Measurements from ENCODE around the gene VAV3. TPM values are rescaled to one million over a fixed set of nuclear protein-coding genes. Genes with fewer than 3 reads are reported as not detected.
"Not testable (repeated sequence)": the region's sequence is repeated elsewhere in the genome, so short reads cannot be mapped to it uniquely, and the experiment has no call there.

VAV3 gene
- total RNA-seq, 2 experiments from 2014 or later = 1.3 to 1.9 TPM

GRCh38 chr1:107912656-107913055 is 52.3 kb downstream of the VAV3 start:
- Mint-ChIP-seq H3K4me1 (peaks cover 13% of the 10 kb centered on the region), H3K4me3 (no peak overlapping the region), H3K36me3 (ENCODE audit: low read depth) (no peaks in the 10 kb centered on the region), H3K9me3 (ENCODE audit: low read depth) (no peaks in the 10 kb centered on the region), H3K27me3 (no peaks in the 10 kb centered on the region), H3K27ac (no peak overlapping the region)
- intact Hi-C loops (cut with DNase I, micrococcal nuclease) = loop anchor here in 1 of 2 experiments (1.0 kb wide), 1 partner anchor 15 kb away; no protein-coding TSS in a partner anchor
- POLR2A ChIA-PET = no interaction called here
- DNase-seq (no peak), ATAC-seq (no peak)
- CTCF ChIA-PET = no interaction called here

GRCh38 chr1:107900090-107900945 is 64.7 kb downstream of the VAV3 start:
- no peaks in the 10 kb centered on the region for H3K9me3 Mint-ChIP-seq (ENCODE audit: low read depth)

GRCh38 chr1:107899655-107900054 is 65.3 kb downstream of the VAV3 start:
- no peak overlapping the region for H3K4me3 Mint-ChIP-seq
- ChIA-PET CTCF (no interaction called here), POLR2A (no interaction called here)
- no peak overlapping the region for H3K27ac Mint-ChIP-seq
- intact Hi-C loops (cut with DNase I, micrococcal nuclease) = loop anchor here in 1 of 2 experiments (5.0 kb wide), 1 partner anchor 228 kb away; no protein-coding TSS in a partner anchor
- no peak for DNase-seq
- no peaks in the 10 kb centered on the region for H3K36me3 Mint-ChIP-seq (ENCODE audit: low read depth)
- no peaks in the 10 kb centered on the region for H3K27me3 Mint-ChIP-seq
- peaks cover 54% of the 10 kb centered on the region for H3K4me1 Mint-ChIP-seq
- no peaks in the 10 kb centered on the region for H3K9me3 Mint-ChIP-seq (ENCODE audit: low read depth)
- no peak for ATAC-seq

More at GRCh38 chr1:107900090-107900945, 64.7 kb downstream of the VAV3 start:
- peak; percentile 40 for ATAC-seq
- DNase-seq = no peak
- Mint-ChIP-seq H3K4me1 (peaks cover 52% of the 10 kb centered on the region), H3K27me3 (no peaks in the 10 kb centered on the region), H3K4me3 (no peak overlapping the region), H3K27ac (no peak overlapping the region), H3K36me3 (ENCODE audit: low read depth) (no peaks in the 10 kb centered on the region)
- intact Hi-C loops (cut with DNase I, micrococcal nuclease) = no loop called here
- ChIA-PET POLR2A (no interaction called here), CTCF (interaction anchor here (1.2 kb wide), 2 partner anchors 9 to 181 kb away, joined by 3 to 4 read pairs; no protein-coding TSS in a partner anchor)

- H3K36me3 Mint-ChIP-seq (ENCODE audit: low read depth) = peaks cover under 1% of the 10 kb centered on the region
- ChIA-PET CTCF (interaction anchor here (0.6 kb wide), 2 partner anchors 71 to 104 kb away, joined by 3 read pairs; no protein-coding TSS in a partner anchor), POLR2A (no interaction called here)
- peak overlapping the region; percentile 12 for H3K4me3 Mint-ChIP-seq
- peaks cover 2% of the 10 kb centered on the region for H3K9me3 Mint-ChIP-seq (ENCODE audit: low read depth)
- intact Hi-C loops (cut with DNase I, micrococcal nuclease) = loop anchor here (1.0 to 5.0 kb wide), 4 partner anchors 15 to 230 kb away; partner anchors contain the start of gene VAV3 (in 1 of the 2)
- H3K4me1 Mint-ChIP-seq = peaks cover 47% of the 10 kb centered on the region
- H3K27me3 Mint-ChIP-seq = no peaks in the 10 kb centered on the region
- peak; percentile 18 for DNase-seq
- peak; percentile 79 for ATAC-seq
- H3K27ac Mint-ChIP-seq = peak overlapping the region; percentile 69
These were observed 67.3 kb downstream of the VAV3 start for GRCh38 chr1:107897438-107898345.

GRCh38 chr1:107896936-107897335 is 68.0 kb downstream of the VAV3 start:
- no peak for DNase-seq
- ATAC-seq = peak; percentile 11
- Mint-ChIP-seq H3K36me3 (ENCODE audit: low read depth) (peaks cover 2% of the 10 kb centered on the region), H3K9me3 (ENCODE audit: low read depth) (peaks cover 2% of the 10 kb centered on the region), H3K27ac (peak overlapping the region; percentile 69), H3K4me3 (peak overlapping the region; percentile 12), H3K27me3 (no peaks in the 10 kb centered on the region), H3K4me1 (peaks cover 44% of the 10 kb centered on the region)
- intact Hi-C loops (cut with DNase I, micrococcal nuclease) = loop anchor here (1.0 to 5.0 kb wide), 4 partner anchors 15 to 230 kb away; partner anchors contain the start of gene VAV3 (in 1 of the 2)
- ChIA-PET POLR2A (no interaction called here), CTCF (interaction anchor here (0.6 kb wide), 1 partner anchor 46 kb away, joined by 3 read pairs; no protein-coding TSS in a partner anchor)

GRCh38 chr1:107896401-107896800 is 68.6 kb downstream of the VAV3 start:
- intact Hi-C loops (cut with DNase I, micrococcal nuclease) = loop anchor here (2.0 to 5.0 kb wide), 3 partner anchors 68 to 231 kb away; partner anchors contain the start of gene VAV3 (in 1 of the 2)
- CTCF ChIA-PET = no interaction called here

GRCh38 chr1:107895403-107896191 is 69.4 kb downstream of the VAV3 start:
- no peak overlapping the region for H3K4me3 Mint-ChIP-seq
- peaks cover 2% of the 10 kb centered on the region for H3K36me3 Mint-ChIP-seq (ENCODE audit: low read depth)
- DNase-seq = peak; percentile 20
- ChIA-PET POLR2A (no interaction called here), CTCF (no interaction called here)
- ATAC-seq = no peak
- peaks cover 2% of the 10 kb centered on the region for H3K9me3 Mint-ChIP-seq (ENCODE audit: low read depth)
- intact Hi-C loops (cut with DNase I, micrococcal nuclease) = loop anchor here (2.0 to 5.0 kb wide), 3 partner anchors 69 to 232 kb away; partner anchors contain the start of gene VAV3 (in 1 of the 2)
- H3K4me1 Mint-ChIP-seq = peaks cover 40% of the 10 kb centered on the region
- no peaks in the 10 kb centered on the region for H3K27me3 Mint-ChIP-seq
- H3K27ac Mint-ChIP-seq = no peak overlapping the region

More at GRCh38 chr1:107896401-107896800, 68.6 kb downstream of the VAV3 start:
- POLR2A ChIA-PET = no interaction called here
- ATAC-seq = no peak
- Mint-ChIP-seq H3K4me1 (peaks cover 44% of the 10 kb centered on the region), H3K9me3 (ENCODE audit: low read depth) (peaks cover 2% of the 10 kb centered on the region), H3K27me3 (no peaks in the 10 kb centered on the region), H3K36me3 (ENCODE audit: low read depth) (peaks cover 2% of the 10 kb centered on the region), H3K4me3 (no peak overlapping the region), H3K27ac (no peak overlapping the region)
- no peak for DNase-seq

- DNase-seq (no peak), ATAC-seq (no peak)
- Mint-ChIP-seq H3K36me3 (ENCODE audit: low read depth) (peaks cover 2% of the 10 kb centered on the region), H3K4me3 (no peak overlapping the region), H3K27ac (no peak overlapping the region), H3K4me1 (peaks cover 30% of the 10 kb centered on the region), H3K27me3 (no peaks in the 10 kb centered on the region), H3K9me3 (ENCODE audit: low read depth) (peaks cover 2% of the 10 kb centered on the region)
- intact Hi-C loops (cut with DNase I, micrococcal nuclease) = loop anchor here in 1 of 2 experiments (5.0 kb wide), 1 partner anchor 233 kb away; no protein-coding TSS in a partner anchor
- ChIA-PET CTCF (interaction anchor here (0.7 to 1.0 kb wide), 2 partner anchors 14 to 122 kb away, joined by 3 to 5 read pairs; no protein-coding TSS in a partner anchor), POLR2A (no interaction called here)
These were observed 70.4 kb downstream of the VAV3 start for GRCh38 chr1:107894605-107895004.

- H3K9me3 Mint-ChIP-seq (ENCODE audit: low read depth); CTCF ChIA-PET; intact Hi-C loops (cut with DNase I, micrococcal nuclease); H3K36me3 Mint-ChIP-seq (ENCODE audit: low read depth); ATAC-seq; POLR2A ChIA-PET; DNase-seq; H3K4me3 Mint-ChIP-seq; H3K27me3 Mint-ChIP-seq; H3K27ac Mint-ChIP-seq: not testable (repeated sequence)
- peaks cover 23% of the 10 kb centered on the region for H3K4me1 Mint-ChIP-seq
These were observed 71.6 kb downstream of the VAV3 start for GRCh38 chr1:107893350-107893749.

- ChIA-PET CTCF (no interaction called here), POLR2A (no interaction called here)
- ATAC-seq (no peak), DNase-seq (no peak)
- H3K4me3 Mint-ChIP-seq = no peak overlapping the region
- H3K27me3 Mint-ChIP-seq = no peaks in the 10 kb centered on the region
- no peaks in the 10 kb centered on the region for H3K4me1 Mint-ChIP-seq
- H3K36me3 Mint-ChIP-seq (ENCODE audit: low read depth) = peaks cover 2% of the 10 kb centered on the region
- intact Hi-C loops (cut with DNase I, micrococcal nuclease) = no loop called here
- peaks cover 2% of the 10 kb centered on the region for H3K9me3 Mint-ChIP-seq (ENCODE audit: low read depth)
- no peak overlapping the region for H3K27ac Mint-ChIP-seq
These were observed 75.5 kb downstream of the VAV3 start for GRCh38 chr1:107889524-107889923.
